HepG2 (cell line): ENCODE results near the gene CD7. TPM values are rescaled to one million over a fixed set of nuclear protein-coding genes. Genes with fewer than 3 reads are reported as not detected.

Experiments used
- BRCA1 ChIP-seq: sonication (generic); formaldehyde crosslinking; IDR thresholded peaks from 2 replicates; pipeline ENCODE4 v1.4.0; 2020; ENCODE audit warnings: missing genetic modification reagents
- E2F2 ChIP-seq: sonication (generic); formaldehyde crosslinking; IDR thresholded peaks from 2 replicates; pipeline ENCODE4 v1.4.0; 2020; ENCODE audit warnings: missing genetic modification reagents, borderline replicate concordance
- ELF1 ChIP-seq: sonication (generic); formaldehyde crosslinking; IDR thresholded peaks from 2 replicates; pipeline ENCODE4 v1.4.0; 2020; ENCODE audit warnings: missing genetic modification reagents
- JUNB ChIP-seq: sonication (generic); formaldehyde crosslinking; IDR thresholded peaks from 2 replicates; pipeline ENCODE4 v1.8.0; 2022; ENCODE audit warnings: missing genetic modification reagents, mild to moderate bottlenecking, borderline replicate concordance
- MTF2 ChIP-seq: sonication (generic); formaldehyde crosslinking; IDR thresholded peaks from 2 replicates; pipeline ENCODE4 v1.5.0; 2020; ENCODE audit warnings: missing genetic modification reagents, borderline replicate concordance
- MYNN ChIP-seq: sonication (generic); formaldehyde crosslinking; IDR thresholded peaks from 2 replicates; pipeline ENCODE4 v1.4.0; 2020; ENCODE audit warnings: mild to moderate bottlenecking, low read depth, missing genetic modification reagents
- MZF1 ChIP-seq: sonication (generic); formaldehyde crosslinking; IDR thresholded peaks from 2 replicates; pipeline ENCODE4 v1.8.1; 2023; ENCODE audit warnings: mild to moderate bottlenecking, missing genetic modification reagents, borderline replicate concordance
- NR0B2 ChIP-seq: sonication (generic); formaldehyde crosslinking; IDR thresholded peaks from 2 replicates; pipeline ENCODE4 v1.4.0; 2020; ENCODE audit warnings: mild to moderate bottlenecking, missing genetic modification reagents
- PCBP2 ChIP-seq: fragments of 200-400 bp; formaldehyde crosslinking; optimal IDR thresholded peaks from 2 replicates; pipeline ENCODE3; 2018; ENCODE audit warnings: low read length, low read depth; ENCODE audit not compliant: poor library complexity, severe bottlenecking
- RCOR2 ChIP-seq: IDR thresholded peaks from 2 replicates; pipeline ENCODE4 v1.6.1; 2016; ENCODE audit warnings: missing biosample characterization, missing genetic modification reagents
- SOX6 ChIP-seq, 2 experiments: fragments of 450-650 bp in 1 of 2; sonication (generic) in 1 of 2; formaldehyde crosslinking in 1 of 2; IDR thresholded peaks; 2 replicates each; pipeline versions ENCODE4 v1.4.0 to v1.6.1; 2017 to 2020; ENCODE audit warnings: antibody characterized with exemption in 1 of 2, mild to moderate bottlenecking in 1 of 2, missing genetic modification reagents in 1 of 2
- SRY ChIP-seq: sonication (generic); formaldehyde crosslinking; IDR thresholded peaks from 2 replicates; pipeline ENCODE4 v1.8.0; 2022; ENCODE audit warnings: mild to moderate bottlenecking, missing genetic modification reagents
- TBX2 ChIP-seq: sonication (generic); formaldehyde crosslinking; IDR thresholded peaks from 2 replicates; pipeline ENCODE4 v1.5.0; 2020; ENCODE audit warnings: missing genetic modification reagents, mild to moderate bottlenecking, borderline replicate concordance
- TGIF2 ChIP-seq: IDR thresholded peaks from 2 replicates; pipeline ENCODE4 v1.6.1; 2016; ENCODE audit warnings: control low read depth, missing compliant biosample characterization
- ZNF12 ChIP-seq: sonication (generic); formaldehyde crosslinking; IDR thresholded peaks from 2 replicates; pipeline ENCODE4 v1.5.0; 2020; ENCODE audit warnings: missing genetic modification reagents
- ZNF263 ChIP-seq: sonication (generic); formaldehyde crosslinking; IDR thresholded peaks from 2 replicates; pipeline ENCODE4 v1.4.0; 2020; ENCODE audit warnings: missing genetic modification reagents
- ZNF30 ChIP-seq: sonication (generic); formaldehyde crosslinking; IDR thresholded peaks from 2 replicates; pipeline ENCODE4 v1.5.0; 2020; ENCODE audit warnings: mild to moderate bottlenecking, missing genetic modification reagents
- ZNF362 ChIP-seq: sonication (generic); formaldehyde crosslinking; IDR thresholded peaks from 2 replicates; pipeline ENCODE4 v1.4.0; 2020; ENCODE audit warnings: missing genetic modification reagents, mild to moderate bottlenecking, borderline replicate concordance
- ZNF367 ChIP-seq: sonication (generic); formaldehyde crosslinking; IDR thresholded peaks from 2 replicates; pipeline ENCODE4 v1.4.0; 2020; ENCODE audit warnings: missing genetic modification reagents, borderline replicate concordance
- ZNF484 ChIP-seq: sonication (generic); formaldehyde crosslinking; IDR thresholded peaks from 2 replicates; pipeline ENCODE4 v1.5.1; 2020; ENCODE audit warnings: mild to moderate bottlenecking, low read depth, missing genetic modification reagents, borderline replicate concordance
- ZNF557 ChIP-seq: sonication (generic); formaldehyde crosslinking; IDR thresholded peaks from 2 replicates; pipeline ENCODE4 v1.4.0; 2020; ENCODE audit warnings: missing genetic modification reagents
- ZNF703 ChIP-seq: sonication (generic); formaldehyde crosslinking; IDR thresholded peaks from 2 replicates; pipeline ENCODE4 v1.5.1; 2020; ENCODE audit warnings: missing genetic modification reagents, mild to moderate bottlenecking, moderate library complexity, borderline replicate concordance
- ZNF746 ChIP-seq: sonication (generic); formaldehyde crosslinking; IDR thresholded peaks from 2 replicates; pipeline ENCODE4 v1.8.0; 2022; ENCODE audit warnings: mild to moderate bottlenecking, missing genetic modification reagents
- ZNF839 ChIP-seq: sonication (generic); formaldehyde crosslinking; IDR thresholded peaks from 2 replicates; pipeline ENCODE4 v1.4.0; 2020; ENCODE audit warnings: missing genetic modification reagents, mild to moderate bottlenecking, borderline replicate concordance
- polyA plus RNA-seq, 8 experiments: library from polyadenylated mRNA; depleted of rRNA in 3 of 8; stranded (reverse) in 7 of 8; unstranded in 1 of 8; fragments of >200 nt; fragmentation: Illumina TruSeq in 4 of 8; extraction: Trizol in 4 of 8; gene quantifications; 2 replicates each; pipeline versions ENCODE4 v1.2.1 to v1.2.3, GENCODE V29; 2011 to 2016; ENCODE audit warnings: low read depth in 4 of 8, missing spikeins in 1 of 8, mixed read lengths in 1 of 8; ENCODE audit not compliant: insufficient read depth in 1 of 8
- total RNA-seq, 5 experiments: library from RNA; depleted of rRNA; stranded (reverse); fragments of >200 nt; fragmentation: Illumina TruSeq; extraction: Trizol; gene quantifications; 2 replicates each; pipeline ENCODE4 v1.2.3, GENCODE V29; 2016; ENCODE audit warnings: low read depth in 1 of 5
- TF ChIP-seq, protein P1 (sequence below): sonication (generic); formaldehyde crosslinking; IDR thresholded peaks from 2 replicates; pipeline ENCODE4 v1.4.0; 2020; ENCODE audit warnings: missing genetic modification reagents

CD7 gene
- total and polyA plus RNA-seq, 2 of the 13 experiments (the other 11 are each of a cell fraction or from before 2014, with no cell fraction given) = 67.6 to 76.4 TPM

- TF ChIP-seq ZNF362 (CRISPR knock-in tag) (peak; percentile 55; the same call in 1 of the 2 replicates), TBX2 (CRISPR knock-in tag) (peak; percentile 95), SRY (peak; percentile 96; the same call in 1 of the 2 replicates), ZNF746 (CRISPR knock-in tag) (peak; percentile 97), ZNF367 (CRISPR knock-in tag) (no peak; the same call in 1 of the 2 replicates), MYNN (CRISPR knock-in tag) (no peak), ZNF703 (CRISPR knock-in tag) (no peak; the same call in 1 of the 2 replicates), MTF2 (no peak; the same call in 1 of the 2 replicates), RCOR2 (peak; percentile 67; the same call in 1 of the 2 replicates), ZNF484 (CRISPR knock-in tag) (no peak), BRCA1 (CRISPR knock-in tag) (no peak), PCBP2 (no peak), NR0B2 (CRISPR knock-in tag) (no peak), MZF1 (CRISPR knock-in tag) (0 out of 2 replicates have a peak, but pooled peaks have one; percentile 79), JUNB (CRISPR knock-in tag) (no peak), ELF1 (CRISPR knock-in tag) (0 out of 2 replicates have a peak, but pooled peaks have one; percentile 42), SOX6 (IDR thresholded peaks at IDR 0.05) (no peak), SOX6 (CRISPR knock-in tag; IDR thresholded peaks at IDR 0.05) (peak; percentile 95), ZNF839 (CRISPR knock-in tag) (no peak), E2F2 (0 out of 2 replicates have a peak, but pooled peaks have one; percentile 39), ZNF30 (CRISPR knock-in tag) (no peak), TGIF2 (peak; percentile 96), ZNF12 (no peak; the same call in 1 of the 2 replicates), ZNF557 (peak; percentile 80), ZNF263 (CRISPR knock-in tag) (peak; percentile 49)
- TF ChIP-seq, protein P1, sequence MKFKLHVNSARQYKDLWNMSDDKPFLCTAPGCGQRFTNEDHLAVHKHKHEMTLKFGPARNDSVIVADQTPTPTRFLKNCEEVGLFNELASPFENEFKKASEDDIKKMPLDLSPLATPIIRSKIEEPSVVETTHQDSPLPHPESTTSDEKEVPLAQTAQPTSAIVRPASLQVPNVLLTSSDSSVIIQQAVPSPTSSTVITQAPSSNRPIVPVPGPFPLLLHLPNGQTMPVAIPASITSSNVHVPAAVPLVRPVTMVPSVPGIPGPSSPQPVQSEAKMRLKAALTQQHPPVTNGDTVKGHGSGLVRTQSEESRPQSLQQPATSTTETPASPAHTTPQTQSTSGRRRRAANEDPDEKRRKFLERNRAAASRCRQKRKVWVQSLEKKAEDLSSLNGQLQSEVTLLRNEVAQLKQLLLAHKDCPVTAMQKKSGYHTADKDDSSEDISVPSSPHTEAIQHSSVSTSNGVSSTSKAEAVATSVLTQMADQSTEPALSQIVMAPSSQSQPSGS (CRISPR knock-in tag) = peak; percentile 94
Observed at GRCh38 chr17:82328141-82328993, 11.0 kb upstream of the CD7 start (continued).
